SU-DHL-6 (cell line): ENCODE measurements around the gene SUCLG2.

Experiments used
- H2AFZ ChIP-seq: fragments of 200-600 bp; sonication (generic); 2 replicates; pipeline ENCODE4 v1.6.1; 2014; ENCODE audit warnings: low read depth, mild to moderate bottlenecking, moderate library complexity, mixed read lengths, antibody characterized with exemption, low read length; ENCODE audit not compliant: severe bottlenecking
- H3F3A ChIP-seq: fragments of 200-600 bp; shearing (Covaris generic); 2 replicates; pipeline ENCODE4 v1.6.0; 2016; ENCODE audit warnings: antibody characterized with exemption, mild to moderate bottlenecking; ENCODE audit not compliant: insufficient read depth
- H3K27ac ChIP-seq: fragments of 200-600 bp; sonication (generic); 2 replicates; pipeline ENCODE4 v1.5.1; 2016; ENCODE audit warnings: low read depth, mild to moderate bottlenecking, low read length, moderate library complexity, mixed read lengths
- H3K27me3 ChIP-seq: fragments of 200-600 bp; sonication (generic), shearing (Covaris generic); 2 replicates; pipeline ENCODE4 v1.6.0; 2014; ENCODE audit warnings: mild to moderate bottlenecking, low read length
- H3K36me3 ChIP-seq: fragments of 200-600 bp; sonication (generic); 2 replicates; pipeline ENCODE4 v1.6.1; 2014; ENCODE audit warnings: mild to moderate bottlenecking, low read length, mixed read lengths
- H3K4me2 ChIP-seq: fragments of 300-600, 200-600 bp; shearing (Covaris generic), sonication (generic); 2 replicates; pipeline ENCODE4 v1.6.0; 2014; ENCODE audit warnings: low read length, low read depth, mild to moderate bottlenecking; ENCODE audit not compliant: poor library complexity, severe bottlenecking
- H3K4me3 ChIP-seq: fragments of 200-600 bp; sonication (generic); 2 replicates; pipeline ENCODE4 v1.5.1; 2014; ENCODE audit warnings: antibody characterized with exemption, low read length, mild to moderate bottlenecking, mixed read lengths; ENCODE audit not compliant: insufficient read depth, poor library complexity, severe bottlenecking
- H3K79me2 ChIP-seq: fragments of 200-600 bp; sonication (generic); 2 replicates; pipeline ENCODE4 v1.6.1; 2014; ENCODE audit warnings: mild to moderate bottlenecking, low read length, moderate library complexity; ENCODE audit not compliant: insufficient read depth
- H3K9ac ChIP-seq: fragments of 200-600 bp; sonication (generic); 2 replicates; pipeline ENCODE4 v1.7.0; 2014; ENCODE audit warnings: mild to moderate bottlenecking, low read length
- H3K9me2 ChIP-seq: fragments of 200-600 bp; sonication (generic); replicated peaks from 2 replicates; pipeline ENCODE4 v1.6.1; 2014; ENCODE audit warnings: low read length; ENCODE audit not compliant: insufficient read depth
- H3K9me3 ChIP-seq: fragments of 200-600 bp; sonication (generic); 2 replicates; pipeline ENCODE4 v1.6.1; 2014; ENCODE audit warnings: low read length, mixed read lengths; ENCODE audit not compliant: insufficient read depth
- H4K20me1 ChIP-seq: fragments of 200-600 bp; sonication (generic); 2 replicates; pipeline ENCODE4 v1.6.1; 2014; ENCODE audit warnings: low read depth, mild to moderate bottlenecking, antibody characterized with exemption, low read length, moderate library complexity, mixed read lengths
- CTCF ChIP-seq: fragments of 200-600 bp; sonication (generic); IDR thresholded peaks from one replicate; pipeline ENCODE4 v1.5.1; 2017; ENCODE audit warnings: antibody characterized with exemption, mild to moderate bottlenecking, low read length, moderate library complexity; ENCODE audit not compliant: insufficient read depth, poor library complexity, severe bottlenecking
- EZH2phosphoT487 ChIP-seq: fragments of 200-600 bp; sonication (generic), shearing (Covaris generic); conservative IDR thresholded peaks from 2 replicates; pipeline ENCODE4 v1.6.1; 2018; ENCODE audit warnings: mild to moderate bottlenecking, antibody characterized with exemption, low read length, moderate library complexity, mixed read lengths

SUCLG2 gene

GRCh38 chr3:67601385-67601784 is 53.0 kb downstream of the SUCLG2 start:
- no peak overlapping the region for H3K9ac ChIP-seq
- H3K9me3 ChIP-seq: no peaks in the 10 kb centered on the region
- H3K27ac ChIP-seq: no peak overlapping the region
- H3K27me3 ChIP-seq: no peaks in the 10 kb centered on the region
- H2AFZ ChIP-seq: no peak overlapping the region
- H3K36me3 ChIP-seq: peaks cover 5% of the 10 kb centered on the region; the same call in 1 of the 2 replicates
- no peaks in the 10 kb centered on the region for H4K20me1 ChIP-seq
- no peak overlapping the region for H3K4me2 ChIP-seq
- no peaks in the 10 kb centered on the region for H3K79me2 ChIP-seq
- no peaks in the 10 kb centered on the region for H3F3A ChIP-seq
- no peak overlapping the region for H3K4me3 ChIP-seq
- TF ChIP-seq EZH2phosphoT487 (no peak), CTCF (no peak)
- no peaks in the 10 kb centered on the region for H3K9me2 ChIP-seq

- H3K79me2 ChIP-seq: no peaks in the 10 kb centered on the region
- no peaks in the 10 kb centered on the region for H3K9me2 ChIP-seq
- no peak overlapping the region for H3K4me3 ChIP-seq
- H3K4me2 ChIP-seq: no peak overlapping the region
- H3K27ac ChIP-seq: no peak overlapping the region
- H3K9me3 ChIP-seq: no peaks in the 10 kb centered on the region
- no peaks in the 10 kb centered on the region; the same call in 1 of the 2 replicates for H3K36me3 ChIP-seq
- H3F3A ChIP-seq: no peaks in the 10 kb centered on the region
- no peak overlapping the region for H3K9ac ChIP-seq
- no peak for TF ChIP-seq EZH2phosphoT487
- TF ChIP-seq CTCF: no peak
- no peak overlapping the region for H2AFZ ChIP-seq
- no peaks in the 10 kb centered on the region for H3K27me3 ChIP-seq
- H4K20me1 ChIP-seq: no peaks in the 10 kb centered on the region
These were observed 54.6 kb downstream of the SUCLG2 start for GRCh38 chr3:67599821-67600220.

GRCh38 chr3:67598814-67599556 is 55.4 kb downstream of the SUCLG2 start:
- Histone ChIP-seq H3K9me2 (no peaks in the 10 kb centered on the region), H3K79me2 (no peaks in the 10 kb centered on the region), H3K9me3 (no peaks in the 10 kb centered on the region), H3K4me3 (no peak overlapping the region), H3K36me3 (no peaks in the 10 kb centered on the region), H3K4me2 (no peak overlapping the region), H3K27ac (no peak overlapping the region), H4K20me1 (no peaks in the 10 kb centered on the region), H2AFZ (no peak overlapping the region), H3K9ac (no peak overlapping the region), H3K27me3 (no peaks in the 10 kb centered on the region), H3F3A (no peaks in the 10 kb centered on the region)
- TF ChIP-seq EZH2phosphoT487 (no peak), CTCF (no peak)
